PC-3 (cell line): ENCODE results near the gene SPATA20. TPM values are rescaled to one million over a fixed set of nuclear protein-coding genes. Genes with fewer than 3 reads are reported as not detected.
A peak's percentile ranks its signal among the peaks of the same experiment; 100 is the strongest.

Source experiments
- ATAC-seq: fragments of 200-7000 bp; cut with Tn5 transposase; 2 replicates; pipeline ENCODE4 v1.9.1; 2020; ENCODE audit warnings: mild to moderate bottlenecking, moderate library complexity
- BruUV-seq: library from RNA; stranded (reverse); fragments of 400-500 nt; replicated peaks from 2 replicates; lab custom pipeline; 2021; lab: Mats Ljungman, UMichigan
- CTCF ChIA-PET: fragments of 300-600 bp; sonication (Branson Sonifier 250); formaldehyde crosslinking; loops from one replicate; lab custom pipeline; 2022; ENCODE audit warnings: antibody characterized with exemption; lab: Charles Lee
- POLR2A ChIA-PET: fragments of 300-600 bp; sonication (Branson Sonifier 250); formaldehyde crosslinking; loops from one replicate; lab custom pipeline; 2022; ENCODE audit warnings: antibody characterized with exemption; ENCODE audit not compliant: unreplicated experiment; lab: Charles Lee
- DNase-seq: peaks from one replicate; pipeline ENCODE4 v3.0.0-alpha.2; 2015
- H2AFZ ChIP-seq: fragments of 300-600 bp; sonication (generic); 2 replicates; pipeline ENCODE4 v1.6.0; 2016; ENCODE audit warnings: antibody characterized with exemption, low read length
- H3F3A ChIP-seq: fragments of 300-600 bp; sonication (generic); one replicate; pipeline ENCODE4 v1.6.0; 2017; ENCODE audit warnings: antibody characterized with exemption, low read length, control low read depth, mild to moderate bottlenecking; ENCODE audit not compliant: unreplicated experiment
- H3K27ac ChIP-seq: fragments of 300-600 bp; sonication (generic); 2 replicates; pipeline ENCODE4 v1.5.1; 2016; ENCODE audit warnings: mild to moderate bottlenecking, low read length
- H3K27me3 ChIP-seq: fragments of 300-600 bp; sonication (generic); 2 replicates; pipeline ENCODE4 v1.6.1; 2016; ENCODE audit warnings: low read length, mixed read lengths
- H3K36me3 ChIP-seq: fragments of 300-600 bp; sonication (generic); 2 replicates; pipeline ENCODE4 v1.6.1; 2016; ENCODE audit warnings: low read depth, mixed run types, low read length, mixed read lengths
- H3K4me1 ChIP-seq: fragments of 300-600 bp; sonication (generic); 2 replicates; pipeline ENCODE4 v1.5.1; 2016; ENCODE audit warnings: low read length; ENCODE audit not compliant: insufficient read depth
- H3K4me2 ChIP-seq: fragments of 300-600 bp; sonication (generic); 2 replicates; pipeline ENCODE4 v1.6.0; 2016; ENCODE audit warnings: low read length
- H3K4me3 ChIP-seq: fragments of 300-600 bp; sonication (generic); 2 replicates; pipeline ENCODE4 v1.5.1; 2016; ENCODE audit warnings: mild to moderate bottlenecking, low read length, mixed read lengths
- H3K79me2 ChIP-seq: fragments of 300-600 bp; sonication (generic); 2 replicates; pipeline ENCODE4 v1.6.1; 2017; ENCODE audit warnings: low read length, mixed read lengths
- H3K9ac ChIP-seq: fragments of 300-600 bp; sonication (generic); 2 replicates; pipeline ENCODE4 v1.6.0; 2016; ENCODE audit warnings: mild to moderate bottlenecking, low read length
- H3K9me2 ChIP-seq: fragments of 300-600 bp; sonication (generic); replicated peaks from 2 replicates; pipeline ENCODE4 v1.6.1; 2016; ENCODE audit warnings: mixed run types, low read length, mixed read lengths
- H3K9me3 ChIP-seq: fragments of 300-600 bp; sonication (generic); 2 replicates; pipeline ENCODE4 v1.6.1; 2016; ENCODE audit warnings: low read length, mixed read lengths
- H4K20me1 ChIP-seq: fragments of 300-600 bp; sonication (generic); 2 replicates; pipeline ENCODE4 v1.6.1; 2016; ENCODE audit warnings: low read length, mixed read lengths
- CTCF ChIP-seq: fragments of 300-600 bp; sonication (generic); conservative IDR thresholded peaks from 2 replicates; pipeline ENCODE4 v1.5.1; 2017; ENCODE audit warnings: antibody characterized with exemption, low read depth, mild to moderate bottlenecking, low read length
- EZH2 ChIP-seq: fragments of 300-600 bp; sonication (generic); IDR thresholded peaks from one replicate; pipeline ENCODE4 v1.6.1; 2017; ENCODE audit warnings: antibody characterized with exemption, mild to moderate bottlenecking, low read length; ENCODE audit not compliant: unreplicated experiment
- EZH2phosphoT487 ChIP-seq: fragments of 300-600 bp; sonication (generic); IDR thresholded peaks from 2 replicates; pipeline ENCODE4 v1.6.1; 2018; ENCODE audit warnings: mild to moderate bottlenecking, antibody characterized with exemption, low read length, borderline replicate concordance
- intact Hi-C: fragments of 100-400 bp; cut with micrococcal nuclease; formaldehyde crosslinking; loops from 2 replicates; pipeline ENCODE4 v1.9.0; 2023
- total RNA-seq: library from RNA; depleted of rRNA; stranded (reverse); fragments of >200 nt; gene quantifications from 2 replicates; pipeline ENCODE4 v1.2.3, GENCODE V29; 2014

Gene SPATA20
- total RNA-seq, 1 experiment from 2014 or later: 115 TPM

GRCh38 chr17:50514936-50515702 lies 31.9 kb upstream of the SPATA20 start:
- DNase-seq (no peak), ATAC-seq (no peak)
- Histone ChIP-seq H3K9me3 (no peaks in the 10 kb centered on the region), H3K9me2 (no peaks in the 10 kb centered on the region), H3K4me2 (no peak overlapping the region), H3K9ac (no peak overlapping the region), H2AFZ (no peak overlapping the region), H3K4me3 (no peak overlapping the region), H3K79me2 (no peaks in the 10 kb centered on the region), H3K27me3 (no peaks in the 10 kb centered on the region), H3K4me1 (peaks cover 15% of the 10 kb centered on the region), H3F3A (no peaks in the 10 kb centered on the region), H3K27ac (no peak overlapping the region), H4K20me1 (no peaks in the 10 kb centered on the region), H3K36me3 (no peaks in the 10 kb centered on the region)
- ChIA-PET CTCF (interaction anchor here (0.5 kb wide), 1 partner anchor 10 kb away, joined by 3 read pairs; no protein-coding TSS in a partner anchor), POLR2A (no interaction called here)
- BruUV-seq: no TSS peak
- TF ChIP-seq EZH2phosphoT487 (no peak), CTCF (no peak)
- intact Hi-C loops: no loop called here

- Histone ChIP-seq H3K4me2 (no peak overlapping the region), H3K36me3 (no peaks in the 10 kb centered on the region), H3K9me2 (no peaks in the 10 kb centered on the region), H4K20me1 (no peaks in the 10 kb centered on the region), H3K79me2 (no peaks in the 10 kb centered on the region), H3K9me3 (no peaks in the 10 kb centered on the region), H2AFZ (no peak overlapping the region), H3K27ac (no peak overlapping the region), H3F3A (no peaks in the 10 kb centered on the region), H3K4me3 (no peak overlapping the region), H3K27me3 (no peaks in the 10 kb centered on the region), H3K9ac (no peak overlapping the region), H3K4me1 (peaks cover 3% of the 10 kb centered on the region; the same call in 1 of the 2 replicates)
- no peak for TF ChIP-seq CTCF
- TF ChIP-seq EZH2: no peak
- TF ChIP-seq EZH2phosphoT487: no peak
- intact Hi-C loops: no loop called here
- DNase-seq (no peak), ATAC-seq (peak; percentile 24)
- POLR2A ChIA-PET: no interaction called here
- CTCF ChIA-PET: no interaction called here
- no TSS peak for BruUV-seq
Measured at GRCh38 chr17:50517011-50517410, 30.0 kb upstream of the SPATA20 start.
